GM12878 (cell line): ENCODE results near the gene DPH7. TPM values are rescaled to one million over a fixed set of nuclear protein-coding genes. Genes with fewer than 3 reads are reported as not detected.

Experiments used
- ATAC-seq: fragments of 200-7000 bp; cut with Tn5 transposase; 3 replicates; pipeline ENCODE4 v1.9.1; 2020; ENCODE audit warnings: mild to moderate bottlenecking, moderate library complexity
- BruUV-seq: library from RNA; stranded (reverse); fragments of 400-500 nt; replicated peaks from 2 replicates; lab custom pipeline; 2021; lab: Mats Ljungman, UMichigan
- CTCF ChIA-PET: fragments of 300-600 bp; sonication (Branson Sonifier 250); formaldehyde crosslinking; extraction: SDS; loops from one replicate; lab custom pipeline; 2021; ENCODE audit warnings: inconsistent platforms; lab: Yijun Ruan, JAX
- POLR2A ChIA-PET: fragments of 350-600 bp; formaldehyde crosslinking; extraction: SDS; loops from one replicate; lab custom pipeline; 2021; ENCODE audit warnings: inconsistent platforms; lab: Charles Lee
- RAD21 ChIA-PET: fragments of 300-600 bp; sonication (Branson Sonifier 250); formaldehyde crosslinking; loops from one replicate; lab custom pipeline; 2023; ENCODE audit warnings: antibody characterized with exemption; ENCODE audit not compliant: unreplicated experiment; lab: Charles Lee
- SMC1A ChIA-PET: fragments of 300-600 bp; sonication (Branson Sonifier 250); formaldehyde crosslinking; loops from one replicate; lab custom pipeline; 2023; ENCODE audit not compliant: unreplicated experiment, uncharacterized antibody; lab: Charles Lee
- DNase-seq: peaks from one replicate; pipeline ENCODE4 v3.0.0-alpha.2; 2011; ENCODE audit warnings: low read depth, low spot score
- FAIRE-seq: peaks from 3 replicates; lab custom pipeline; 2011; peaks lifted over from hg19 to GRCh38; lab: Jason Lieb, UNC
- H2AFZ ChIP-seq: 2 replicates; pipeline ENCODE4 v1.6.0; 2011; ENCODE audit warnings: low read depth, low read length, control low read depth; ENCODE audit not compliant: control insufficient read depth
- H3K27ac ChIP-seq: 2 replicates; pipeline ENCODE4 v1.5.1; 2011; ENCODE audit warnings: control low read depth; ENCODE audit not compliant: control insufficient read depth, insufficient read depth
- H3K27me3 ChIP-seq, 2 experiments: replicated peaks in 1 of 2; 2 replicates each; pipeline versions ENCODE4 v1.6.0 to v1.6.1; 2011; ENCODE audit warnings: low read length in 1 of 2; ENCODE audit not compliant: control insufficient read depth in 2 of 2, insufficient read depth in 2 of 2
- H3K36me3 ChIP-seq, 2 experiments: 2 replicates each; pipeline ENCODE4 v1.5.1; 2011; ENCODE audit warnings: low read length in 1 of 2; ENCODE audit not compliant: control insufficient read depth in 2 of 2, insufficient read depth in 2 of 2
- H3K4me1 ChIP-seq: 2 replicates; pipeline ENCODE4 v1.6.1; 2011; ENCODE audit warnings: mild to moderate bottlenecking, low read length, moderate library complexity, mixed read lengths; ENCODE audit not compliant: control insufficient read depth, insufficient read depth
- H3K4me2 ChIP-seq: 2 replicates; pipeline ENCODE4 v1.6.0; 2011; ENCODE audit warnings: control low read depth; ENCODE audit not compliant: control insufficient read depth, insufficient read depth
- H3K4me3 ChIP-seq: fragments of 200-600 bp; sonication (generic); 2 replicates; pipeline ENCODE4 v1.5.1; 2016
- H3K79me2 ChIP-seq: 2 replicates; pipeline ENCODE4 v1.6.0; 2011; ENCODE audit warnings: low read length; ENCODE audit not compliant: control insufficient read depth, insufficient read depth
- H3K9ac ChIP-seq: 2 replicates; pipeline ENCODE4 v1.8.0; 2011; ENCODE audit warnings: low read length, control low read depth, mixed read lengths; ENCODE audit not compliant: control insufficient read depth, insufficient read depth
- H3K9me3 ChIP-seq: replicated peaks from 3 replicates; pipeline ENCODE4 v1.5.1; 2011; ENCODE audit warnings: mild to moderate bottlenecking, low read length; ENCODE audit not compliant: control insufficient read depth, insufficient read depth
- H4K20me1 ChIP-seq: 2 replicates; pipeline ENCODE4 v1.6.0; 2011; ENCODE audit not compliant: control insufficient read depth, insufficient read depth
- ATF7 ChIP-seq: fragments of 450-650 bp; IDR thresholded peaks from 2 replicates; pipeline ENCODE4 v1.6.1; 2016; ENCODE audit warnings: low read depth, mild to moderate bottlenecking
- BMI1 ChIP-seq: fragments of 450-650 bp; IDR thresholded peaks from 2 replicates; pipeline ENCODE4 v1.6.1; 2016; ENCODE audit warnings: mild to moderate bottlenecking, moderate library complexity, borderline replicate concordance
- GATAD2B ChIP-seq: fragments of 450-650 bp; conservative IDR thresholded peaks from 2 replicates; pipeline ENCODE4 v1.6.1; 2017; ENCODE audit warnings: low read depth, mild to moderate bottlenecking, moderate library complexity
- NBN ChIP-seq: fragments of 450-650 bp; IDR thresholded peaks from 2 replicates; pipeline ENCODE4 v1.6.1; 2016
- WGBS: methylation state at CpG from one replicate; pipeline ENCODE4 v1.1.6; 2016; ENCODE audit warnings: low lambda C conversion rate; ENCODE audit not compliant: insufficient replicate concordance, insufficient coverage; ENCODE audit errors: missing lambda C conversion rate; 5-methylcytosine and 5-hydroxymethylcytosine counted together
- in situ Hi-C: fragments of 300-500 bp; cut with MboI; formaldehyde crosslinking; loops from 9 replicates; pipeline ENCODE4 v1.14.3; 2018; ENCODE audit warnings: mixed read lengths
- intact Hi-C: fragments of 100-400 bp; cut with micrococcal nuclease; formaldehyde crosslinking; loops from one replicate; pipeline ENCODE4 v1.14.2; 2022; ENCODE audit not compliant: unreplicated experiment
- polyA plus RNA-seq, 11 experiments: library from polyadenylated mRNA; depleted of rRNA in 4 of 11; unstranded in 6 of 11; stranded (reverse) in 5 of 11; fragments of >200 nt; fragmentation: Nextera tagmentation in 4 of 11; fragmentation: Illumina TruSeq in 1 of 11; extraction: Ambion mirVana in 4 of 11; extraction: Trizol in 1 of 11; gene quantifications; 1 replicate in 1 of 11; 2 replicates in 10 of 11; pipeline versions ENCODE4 v1.2.1 to v1.2.3, GENCODE V29; 2011 to 2016; ENCODE audit warnings: inconsistent platforms in 2 of 11, missing spikeins in 2 of 11, low read depth in 1 of 11
- total RNA-seq, 4 experiments: library from RNA; depleted of rRNA in 3 of 4; stranded (reverse); fragments of >200 nt in 3 of 4; fragmentation: Illumina TruSeq in 1 of 4; extraction: Trizol in 1 of 4; gene quantifications; 2 replicates each; pipeline versions ENCODE4 v1.2.1 to v1.2.3, GENCODE V29; 2013 to 2021

The DPH7 gene
- total and polyA plus RNA-seq, 10 of the 15 experiments (the other 5 are each of a cell fraction or from before 2014, with no cell fraction given) = 8.7 to 40.0 (median 28.1) TPM

DNA sequence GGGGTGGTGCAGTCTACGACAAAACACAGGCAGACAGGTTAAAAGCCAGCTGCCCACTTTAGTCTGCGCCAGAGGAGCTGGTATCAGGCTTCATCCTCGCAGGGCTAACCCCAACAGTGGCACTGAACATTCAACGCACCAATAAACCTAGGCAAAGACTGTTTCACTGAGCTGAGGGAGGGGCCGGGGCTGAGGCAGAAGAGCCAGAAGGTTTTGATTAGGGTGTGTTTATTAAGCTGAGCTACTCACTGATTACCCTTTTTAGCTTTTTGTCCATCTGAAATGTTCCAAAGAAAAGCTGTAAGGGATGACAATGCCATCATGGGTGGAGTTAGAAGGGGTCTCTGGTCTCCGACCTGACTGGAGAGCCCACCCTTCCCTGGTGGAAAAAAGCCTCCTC is 10.2 kb upstream of the DPH7 start:
- ChIA-PET RAD21 (no interaction called here), SMC1A (no interaction called here), POLR2A (no interaction called here), CTCF (interaction anchor here (0.9 to 1.8 kb wide), 2 partner anchors 10 to 37 kb away, joined by 3 to 9 read pairs; partner anchors contain the start of genes DPH7 and MRPL41)
- Histone ChIP-seq H3K9me3 (no peaks in the 10 kb centered on the region), H3K4me2 (peak overlapping the region; percentile 91), H3K79me2 (peaks cover 14% of the 10 kb centered on the region), H3K4me3 (peak overlapping the region; percentile 81; the same call in 1 of the 2 replicates), H3K9ac (peak overlapping the region; percentile 78), H4K20me1 (no peaks in the 10 kb centered on the region), H3K27ac (no peak overlapping the region), H3K36me3 (peaks cover 11 to 14% of the 10 kb centered on the region in 2 experiments; a peak in 3 of 4 replicates), H3K27me3 (no peaks in the 10 kb centered on the region), H2AFZ (no peak overlapping the region), H3K4me1 (peaks cover 6% of the 10 kb centered on the region; the same call in 1 of the 2 replicates)
- no peak for ATAC-seq
- DNase-seq = no peak
- no peak for FAIRE-seq
- TF ChIP-seq GATAD2B (no peak), NBN (no peak), ATF7 (no peak)
- in situ Hi-C loops (no loop called here), intact Hi-C loops (no loop called here)
- no TSS peak for BruUV-seq
- 87% methylated on average over 6 of the region's 6 CpGs for WGBS

GRCh38 chr9:137588311-137588710 is 9.6 kb upstream of the DPH7 start:
- no peak for FAIRE-seq
- Histone ChIP-seq H3K9ac (no peak overlapping the region), H3K4me1 (peaks cover 6% of the 10 kb centered on the region; the same call in 1 of the 2 replicates), H3K27ac (no peak overlapping the region), H3K4me3 (no peak overlapping the region), H3K36me3 (peaks cover 11 to 15% of the 10 kb centered on the region in 2 experiments; a peak in 3 of 4 replicates), H3K9me3 (no peaks in the 10 kb centered on the region), H3K4me2 (no peak overlapping the region), H2AFZ (no peak overlapping the region), H3K27me3 (no peaks in the 10 kb centered on the region), H3K79me2 (peaks cover 14% of the 10 kb centered on the region), H4K20me1 (no peaks in the 10 kb centered on the region)
- intact Hi-C loops (no loop called here), in situ Hi-C loops (no loop called here)
- ChIA-PET CTCF (interaction anchor here (0.9 to 1.8 kb wide), 2 partner anchors 10 to 36 kb away, joined by 3 to 9 read pairs; partner anchors contain the start of genes DPH7 and MRPL41), POLR2A (interaction anchor here (0.6 kb wide), 1 partner anchor 8 kb away, joined by 4 read pairs; no protein-coding TSS in a partner anchor), SMC1A (no interaction called here), RAD21 (no interaction called here)
- no peak for ATAC-seq
- BruUV-seq = no TSS peak
- 90% methylated on average over 13 of the region's 13 CpGs for WGBS
- DNase-seq = no peak
- no peak for TF ChIP-seq BMI1
